Calu3 (cell line): ENCODE results near the gene MYO7A. TPM values are rescaled to one million over a fixed set of nuclear protein-coding genes. Genes with fewer than 3 reads are reported as not detected.

Source experiments
- BruUV-seq: library from RNA; stranded (reverse); fragments of 400-500 nt; replicated peaks from 2 replicates; lab custom pipeline; 2021; lab: Mats Ljungman, UMichigan
- CTCF ChIA-PET: fragments of 300-600 bp; sonication (Branson Sonifier 250); formaldehyde crosslinking; loops from one replicate; lab custom pipeline; 2022; ENCODE audit warnings: antibody characterized with exemption; lab: Charles Lee
- DNase-seq: peaks from one replicate; pipeline ENCODE4 v3.0.0; 2022
- H3K27ac Mint-ChIP-seq: one replicate; pipeline ENCODE4 v1.8.0; 2022; ENCODE audit warnings: mixed read lengths; ENCODE audit not compliant: unreplicated experiment
- H3K27me3 Mint-ChIP-seq: one replicate; pipeline ENCODE4 v1.8.0; 2022; ENCODE audit warnings: mixed read lengths; ENCODE audit not compliant: unreplicated experiment
- H3K36me3 Mint-ChIP-seq: one replicate; pipeline ENCODE4 v1.8.0; 2022; ENCODE audit warnings: mild to moderate bottlenecking, moderate library complexity, mixed read lengths; ENCODE audit not compliant: insufficient read depth, unreplicated experiment
- H3K4me1 Mint-ChIP-seq: one replicate; pipeline ENCODE4 v1.8.0; 2022; ENCODE audit warnings: mild to moderate bottlenecking, low read depth, mixed read lengths; ENCODE audit not compliant: unreplicated experiment
- H3K4me3 Mint-ChIP-seq: one replicate; pipeline ENCODE4 v1.8.0; 2022; ENCODE audit warnings: mild to moderate bottlenecking, low read depth, moderate library complexity, mixed read lengths; ENCODE audit not compliant: unreplicated experiment
- H3K9me3 Mint-ChIP-seq: one replicate; pipeline ENCODE4 v1.8.0; 2022; ENCODE audit warnings: low read depth, mixed read lengths; ENCODE audit not compliant: unreplicated experiment
- CTCF ChIP-seq: fragments of 200-600 bp; IDR thresholded peaks from one replicate; pipeline ENCODE4 v1.8.0; 2022; ENCODE audit warnings: antibody characterized with exemption; ENCODE audit not compliant: unreplicated experiment
- intact Hi-C: fragments of 100-400 bp; cut with micrococcal nuclease; formaldehyde crosslinking; loops from one replicate; pipeline ENCODE4 v1.10.0; 2022; ENCODE audit not compliant: unreplicated experiment
- total RNA-seq: library from RNA; stranded (reverse); gene quantifications from 2 replicates; pipeline ENCODE4 v1.2.3, GENCODE V29; 2022

MYO7A gene
- total RNA-seq, 1 experiment from 2014 or later = 3.7 TPM

- CTCF ChIA-PET = interaction anchor here (1.2 to 1.6 kb wide), 3 partner anchors 12 to 268 kb away, joined by 3 to 5 read pairs (median 3); no protein-coding TSS in a partner anchor
- DNase-seq = peak; percentile 85
- intact Hi-C loops = loop anchor here (1.0 kb wide), 2 partner anchors 61 to 141 kb away; no protein-coding TSS in a partner anchor
- H3K36me3 Mint-ChIP-seq = no peaks in the 10 kb centered on the region
- no peak overlapping the region for H3K4me3 Mint-ChIP-seq
- BruUV-seq = no TSS peak
- peaks cover 21% of the 10 kb centered on the region for H3K27me3 Mint-ChIP-seq
- H3K27ac Mint-ChIP-seq = no peak overlapping the region
- no peaks in the 10 kb centered on the region for H3K4me1 Mint-ChIP-seq
- H3K9me3 Mint-ChIP-seq = no peaks in the 10 kb centered on the region
- peak; percentile 69 for TF ChIP-seq CTCF
Measured at GRCh38 chr11:77187776-77188632, 60.0 kb downstream of the MYO7A start.

- no TSS peak for BruUV-seq
- intact Hi-C loops = loop anchor here (1.0 kb wide), 2 partner anchors 62 to 142 kb away; no protein-coding TSS in a partner anchor
- Mint-ChIP-seq H3K9me3 (no peaks in the 10 kb centered on the region), H3K4me3 (no peak overlapping the region), H3K4me1 (no peaks in the 10 kb centered on the region), H3K36me3 (no peaks in the 10 kb centered on the region), H3K27ac (no peak overlapping the region), H3K27me3 (peaks cover 13% of the 10 kb centered on the region)
- TF ChIP-seq CTCF = no peak
- no peak for DNase-seq
- CTCF ChIA-PET = interaction anchor here (1.3 to 1.6 kb wide), 3 partner anchors 62 to 269 kb away, joined by 3 to 5 read pairs (median 3); no protein-coding TSS in a partner anchor
Measured at GRCh38 chr11:77188633-77189491, 60.8 kb downstream of the MYO7A start.

GRCh38 chr11:77189588-77190210 lies 61.7 kb downstream of the MYO7A start:
- H3K4me3 Mint-ChIP-seq = no peak overlapping the region
- H3K27ac Mint-ChIP-seq = no peak overlapping the region
- H3K36me3 Mint-ChIP-seq = no peaks in the 10 kb centered on the region
- no TSS peak for BruUV-seq
- H3K4me1 Mint-ChIP-seq = no peaks in the 10 kb centered on the region
- DNase-seq = no peak
- CTCF ChIA-PET = interaction anchor here (0.5 to 1.3 kb wide), 2 partner anchors 82 to 143 kb away, joined by 3 to 5 read pairs; no protein-coding TSS in a partner anchor
- TF ChIP-seq CTCF = no peak
- H3K27me3 Mint-ChIP-seq = peaks cover 13% of the 10 kb centered on the region
- intact Hi-C loops = loop anchor here (5.0 to 10.0 kb wide), 3 partner anchors 105 to 283 kb away; partner anchors contain the start of gene PAK1
- H3K9me3 Mint-ChIP-seq = no peaks in the 10 kb centered on the region
